ENCODE data around the gene PTPN14. TPM values are rescaled to one million over a fixed set of nuclear protein-coding genes. Genes with fewer than 3 reads are reported as not detected.

Gene PTPN14
- total RNA-seq, 1 experiment from 2014 or later, result 37.5 TPM

GRCh38 chr1:214453109-214453722, 98.2 kb downstream of the PTPN14 start:
- no peak for DNase-seq (ENCODE audit: low read depth, low spot score)
- ATAC-seq, result no peak
- Histone ChIP-seq H4K20me1 (ENCODE audit: insufficient read depth) (no peaks in the 10 kb centered on the region), H2AFZ (ENCODE audit: low read depth, low read length, poor library complexity, severe bottlenecking) (no peak overlapping the region), H3K9me2 (ENCODE audit: insufficient read depth) (no peaks in the 10 kb centered on the region), H3K9ac (ENCODE audit: low read length) (no peak overlapping the region), H3K79me2 (ENCODE audit: insufficient read depth, low read length) (peaks cover 21% of the 10 kb centered on the region), H3K27ac (ENCODE audit: low read depth, low read length) (no peak overlapping the region), H3K4me2 (ENCODE audit: low read length) (no peak overlapping the region), H3K27me3 (ENCODE audit: insufficient read depth, low read length) (no peaks in the 10 kb centered on the region), H3K9me3 (ENCODE audit: control insufficient read depth in 1 of 2, insufficient read depth in 1 of 2, low read depth in 1 of 2, low read length in 2 of 2) (no peaks in the 10 kb centered on the region), H3K36me3 (ENCODE audit: control insufficient read depth in 1 of 2, insufficient read depth in 2 of 2, low read length in 2 of 2) (no peaks in the 10 kb centered on the region), H3K4me1 (ENCODE audit: control insufficient read depth in 1 of 2, insufficient read depth in 2 of 2, low read length in 2 of 2) (peaks cover 31 to 48% of the 10 kb centered on the region in 2 experiments), H3K4me3 (replicated peaks in 1 of 2; ENCODE audit: low read depth in 1 of 2, low read length in 2 of 2) (no peak overlapping the region)
- ChIA-PET POLR2A (no interaction called here), RAD21 (ENCODE audit: low non-redundant PET in 1 of 2, low total read pairs in 2 of 2, uncharacterized antibody in 2 of 2, unreplicated experiment in 2 of 2) (no interaction called here), CTCF (no interaction called here)
- BruUV-seq (replicated peaks), result no TSS peak
- intact Hi-C loops (cut with micrococcal nuclease), result no loop called here
- TF ChIP-seq CTCF (IDR thresholded peaks at IDR 0.05 in 2 of 3, conservative IDR thresholded peaks at IDR 0.05 in 1 of 3; ENCODE audit: borderline replicate concordance in 1 of 3, insufficient read depth in 1 of 3, low read depth in 2 of 3, low read length in 2 of 3), result no peak
- TF ChIP-seq SP1 (IDR thresholded peaks at IDR 0.05; ENCODE audit: low read depth), result no peak
- TF ChIP-seq ELF1 (IDR thresholded peaks at IDR 0.05; ENCODE audit: borderline replicate concordance, low read depth), result no peak
- no peak for TF ChIP-seq RAD21 (IDR thresholded peaks at IDR 0.05; ENCODE audit: low read depth)
- TF ChIP-seq EZH2phosphoT487 (IDR thresholded peaks at IDR 0.05; ENCODE audit: borderline replicate concordance), result no peak
- no peak for TF ChIP-seq CEBPB (IDR thresholded peaks at IDR 0.05; ENCODE audit: low read depth)
- no peak for TF ChIP-seq FOSL1 (IDR thresholded peaks at IDR 0.05; ENCODE audit: low read depth)
- TF ChIP-seq POLR2A (IDR thresholded peaks at IDR 0.05; ENCODE audit: borderline replicate concordance, extremely low read depth, insufficient read depth, insufficient read length), result no peak
- no peak for TF ChIP-seq CBX3 (IDR thresholded peaks at IDR 0.05; ENCODE audit: low read depth)
- TF ChIP-seq ZBTB33 (IDR thresholded peaks at IDR 0.05; ENCODE audit: extremely low read depth, insufficient replicate concordance, low read length), result no peak
- no peak for TF ChIP-seq ZFX (IDR thresholded peaks at IDR 0.05)
- TF ChIP-seq SRF (IDR thresholded peaks at IDR 0.05; ENCODE audit: low read depth), result no peak
- TF ChIP-seq SIN3A (IDR thresholded peaks at IDR 0.05; ENCODE audit: low read depth), result no peak
- TF ChIP-seq ATF3 (IDR thresholded peaks at IDR 0.05), result no peak
- no peak for TF ChIP-seq ZNF274 (IDR thresholded peaks at IDR 0.05; ENCODE audit: low read depth, low read length)
